Bronchial epithelial cell (primary cell): Measurements from ENCODE around the gene RARG. TPM values are rescaled to one million over a fixed set of nuclear protein-coding genes. Genes with fewer than 3 reads are reported as not detected.
"Not testable (repeated sequence)": the region's sequence is repeated elsewhere in the genome, so short reads cannot be mapped to it uniquely, and the experiment has no call there.

ENCODE experiments used
- DNase-seq: peaks from one replicate; pipeline ENCODE4 v3.0.0-alpha.2; 2010; ENCODE audit warnings: low read depth
- FAIRE-seq: peaks from 2 replicates; lab custom pipeline; 2011; peaks lifted over from hg19 to GRCh38; lab: Jason Lieb, UNC
- H3K27me3 ChIP-seq: 2 replicates; pipeline ENCODE4 v1.5.1; 2011; ENCODE audit warnings: low read length; ENCODE audit not compliant: control insufficient read depth, insufficient read depth
- H3K36me3 ChIP-seq: 2 replicates; pipeline ENCODE4 v1.5.1; 2011; ENCODE audit warnings: low read length; ENCODE audit not compliant: control insufficient read depth, insufficient read depth
- H3K4me3 ChIP-seq: 2 replicates; pipeline ENCODE4 v1.5.1; 2011; ENCODE audit warnings: mild to moderate bottlenecking, low read depth, low read length, control low read depth
- total RNA-seq: library from RNA; depleted of rRNA; stranded (reverse); fragments of >200 nt; gene quantifications from 2 replicates; pipeline ENCODE4 v1.2.1, GENCODE V29; 2014
- TF ChIP-seq, protein P1 (sequence below): IDR thresholded peaks from 2 replicates; pipeline ENCODE4 v1.5.1; 2011; ENCODE audit warnings: mild to moderate bottlenecking, moderate library complexity, low read length, control low read depth, inconsistent platforms; ENCODE audit not compliant: insufficient read depth, severe bottlenecking

The RARG gene
- total RNA-seq, 1 donor from 2014 or later = 24.7 TPM

DNA sequence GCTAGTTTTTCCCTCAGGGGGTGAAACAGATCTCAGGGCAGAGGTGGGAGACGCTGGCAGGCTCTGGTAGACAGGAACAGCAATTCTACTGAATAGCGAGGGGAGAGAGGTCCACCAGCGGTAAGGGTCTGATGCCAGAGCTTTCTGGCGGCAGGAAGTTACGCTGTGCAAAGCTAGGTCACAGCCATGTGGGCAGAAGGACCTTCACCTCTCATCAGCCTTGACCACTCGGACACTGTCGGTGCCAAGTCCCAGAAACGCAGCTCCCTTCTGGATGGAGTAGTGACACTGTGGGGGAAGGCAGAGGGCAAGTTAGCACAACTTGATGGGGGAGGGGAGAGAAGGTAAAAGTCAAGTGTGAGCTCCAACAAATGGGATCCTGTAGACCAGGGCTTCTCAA lies 61.8 kb downstream of the RARG start:
- no peaks in the 10 kb centered on the region for H3K27me3 ChIP-seq
- peaks cover 11% of the 10 kb centered on the region for H3K36me3 ChIP-seq
- DNase-seq (no peak), FAIRE-seq (no peak)
- no peak overlapping the region for H3K4me3 ChIP-seq
- TF ChIP-seq, protein P1, sequence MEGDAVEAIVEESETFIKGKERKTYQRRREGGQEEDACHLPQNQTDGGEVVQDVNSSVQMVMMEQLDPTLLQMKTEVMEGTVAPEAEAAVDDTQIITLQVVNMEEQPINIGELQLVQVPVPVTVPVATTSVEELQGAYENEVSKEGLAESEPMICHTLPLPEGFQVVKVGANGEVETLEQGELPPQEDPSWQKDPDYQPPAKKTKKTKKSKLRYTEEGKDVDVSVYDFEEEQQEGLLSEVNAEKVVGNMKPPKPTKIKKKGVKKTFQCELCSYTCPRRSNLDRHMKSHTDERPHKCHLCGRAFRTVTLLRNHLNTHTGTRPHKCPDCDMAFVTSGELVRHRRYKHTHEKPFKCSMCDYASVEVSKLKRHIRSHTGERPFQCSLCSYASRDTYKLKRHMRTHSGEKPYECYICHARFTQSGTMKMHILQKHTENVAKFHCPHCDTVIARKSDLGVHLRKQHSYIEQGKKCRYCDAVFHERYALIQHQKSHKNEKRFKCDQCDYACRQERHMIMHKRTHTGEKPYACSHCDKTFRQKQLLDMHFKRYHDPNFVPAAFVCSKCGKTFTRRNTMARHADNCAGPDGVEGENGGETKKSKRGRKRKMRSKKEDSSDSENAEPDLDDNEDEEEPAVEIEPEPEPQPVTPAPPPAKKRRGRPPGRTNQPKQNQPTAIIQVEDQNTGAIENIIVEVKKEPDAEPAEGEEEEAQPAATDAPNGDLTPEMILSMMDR = no peak

DNA sequence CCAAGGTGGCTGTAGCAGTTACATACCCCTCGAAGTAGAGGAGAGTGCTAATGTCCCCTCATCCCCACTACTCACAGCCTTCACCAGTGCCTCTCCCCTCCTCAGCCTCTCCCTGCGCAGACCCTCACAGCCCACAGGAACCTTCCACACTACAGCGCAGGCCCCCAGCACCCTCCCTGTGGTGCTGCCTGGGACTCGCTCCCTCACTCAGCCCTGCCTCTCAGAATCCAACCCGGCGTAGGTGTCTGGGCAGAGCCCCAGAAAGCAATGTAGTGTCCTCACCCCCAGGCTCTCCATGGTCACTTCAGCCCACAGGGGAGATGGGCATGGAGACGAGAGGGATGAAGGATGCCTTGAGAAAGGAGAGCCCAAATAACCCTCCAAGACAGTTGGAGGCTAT lies 62.4 kb downstream of the RARG start:
- Histone ChIP-seq H3K4me3 (no peak overlapping the region), H3K36me3 (peaks cover 11% of the 10 kb centered on the region), H3K27me3 (no peaks in the 10 kb centered on the region)
- TF ChIP-seq, protein P1 = no peak
- no peak for FAIRE-seq
- DNase-seq = no peak

DNA sequence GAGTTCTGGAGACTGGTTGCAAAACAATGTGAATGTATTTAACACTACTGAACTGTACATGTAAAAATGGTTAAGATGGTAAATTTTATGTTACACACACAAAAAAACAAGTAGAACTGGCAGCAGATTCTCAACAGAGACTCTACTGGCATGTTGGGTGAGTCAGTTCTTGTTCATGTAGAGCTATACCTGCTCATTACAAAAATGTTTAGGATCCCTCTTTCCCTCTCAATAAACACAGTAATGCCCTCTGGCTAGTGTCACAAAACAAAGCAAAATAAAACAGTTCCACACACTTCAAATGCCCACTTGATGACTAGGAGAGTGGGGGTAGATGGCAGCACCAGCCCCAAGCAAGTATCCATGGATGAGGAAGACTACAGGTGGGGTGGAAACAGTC lies 65.2 kb downstream of the RARG start:
- no peak overlapping the region for H3K4me3 ChIP-seq
- DNase-seq (peak; percentile 32), FAIRE-seq (peak; percentile 86)
- TF ChIP-seq, protein P1 = no peak
- no peaks in the 10 kb centered on the region for H3K27me3 ChIP-seq
- H3K36me3 ChIP-seq = peaks cover 11% of the 10 kb centered on the region

DNA sequence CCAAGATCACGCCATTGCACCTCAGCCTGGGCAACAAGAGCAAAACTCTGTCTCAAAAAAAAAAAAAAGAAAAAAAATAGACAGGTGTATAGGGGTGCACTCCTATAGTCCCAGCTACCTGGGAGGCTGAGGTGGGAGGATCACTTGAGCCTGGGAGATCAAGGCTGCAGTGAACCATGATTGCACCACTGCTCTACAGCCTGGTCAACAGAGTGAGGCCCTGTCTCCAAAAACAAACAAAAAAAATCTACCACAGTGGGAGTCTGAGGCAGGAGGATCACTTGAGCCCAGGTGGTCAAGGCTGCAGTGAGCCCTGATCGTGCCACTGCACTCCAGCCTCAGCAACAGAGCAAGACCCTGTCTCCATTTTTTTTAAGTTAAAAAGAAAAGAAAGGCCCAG lies 69.0 kb downstream of the RARG start:
- H3K27me3 ChIP-seq, FAIRE-seq, H3K4me3 ChIP-seq, H3K36me3 ChIP-seq, DNase-seq: not testable (repeated sequence)

DNA sequence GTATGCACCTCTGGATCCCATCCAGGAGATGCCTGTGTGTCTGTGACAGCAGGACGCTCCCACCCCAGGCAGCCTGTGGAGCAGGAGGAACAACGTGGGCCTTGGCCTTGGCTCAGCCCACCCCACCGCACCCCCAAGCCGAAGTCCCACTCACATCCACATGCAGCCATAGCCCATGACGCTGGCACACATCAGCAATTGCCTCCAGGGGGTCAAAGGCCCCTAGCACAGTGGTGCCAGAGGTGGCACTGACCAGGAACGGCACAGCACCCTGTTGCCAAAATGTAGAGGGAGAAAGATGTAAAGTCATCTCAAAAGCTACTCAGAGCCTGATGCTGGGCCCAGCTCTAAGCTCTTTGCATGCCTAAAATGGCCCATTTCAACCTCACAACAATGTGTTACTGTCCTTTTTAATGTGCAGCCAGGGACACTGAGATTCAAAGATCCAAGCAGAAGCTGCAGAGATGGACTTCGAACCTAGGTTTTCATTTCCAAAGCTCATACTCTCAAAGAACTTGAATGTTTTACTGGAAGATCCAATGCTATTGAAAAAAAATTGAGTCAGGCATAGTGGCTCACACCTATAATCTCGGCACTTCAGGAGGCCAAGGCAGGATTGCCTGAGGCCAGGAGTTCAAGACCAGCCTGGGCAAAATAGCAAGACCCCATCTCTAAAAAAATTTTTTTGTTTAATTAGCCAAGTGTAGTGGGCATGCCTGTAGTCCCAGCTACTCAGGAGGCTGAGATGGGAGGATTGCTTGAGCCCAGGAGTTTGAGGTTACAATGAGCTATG lies 70.7 kb downstream of the RARG start:
- TF ChIP-seq, protein P1 = no peak
- H3K27me3 ChIP-seq = no peaks in the 10 kb centered on the region
- no peak overlapping the region for H3K4me3 ChIP-seq
- FAIRE-seq (no peak), DNase-seq (no peak)
- peaks cover 5% of the 10 kb centered on the region for H3K36me3 ChIP-seq

DNA sequence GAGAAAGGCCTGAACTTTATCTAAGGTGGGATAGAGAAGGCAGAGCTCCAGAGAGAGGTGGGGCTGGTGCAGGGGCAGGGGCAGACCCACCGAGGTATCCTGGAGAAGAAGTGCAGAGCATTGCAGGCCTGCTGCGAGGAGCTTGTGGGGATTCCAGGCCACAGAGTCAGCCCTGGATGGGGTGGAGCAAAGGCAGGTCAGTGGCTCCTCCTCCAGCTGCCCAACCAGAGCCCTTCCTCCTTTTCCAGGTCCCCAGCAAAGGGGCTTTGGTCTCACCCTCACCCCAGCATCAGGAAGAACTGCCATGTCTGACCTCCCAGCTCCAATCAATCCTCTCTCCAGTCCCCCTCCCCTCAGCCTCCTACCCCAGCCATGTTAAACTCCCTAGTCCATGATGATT lies 71.3 kb downstream of the RARG start:
- Histone ChIP-seq H3K36me3 (peaks cover 5% of the 10 kb centered on the region), H3K27me3 (no peaks in the 10 kb centered on the region), H3K4me3 (no peak overlapping the region)
- FAIRE-seq (no peak), DNase-seq (no peak)
- TF ChIP-seq, protein P1 = no peak

Other genes with a start within 250 kb of the RARG start
- gene EIF4B, start 225.8 kb downstream of the RARG start, total RNA-seq = 1,485 and 2,183 TPM in 2 replicates
- 1.3 and 1.8 TPM in 2 replicates for gene TNS2, start 182.1 kb downstream of the RARG start, total RNA-seq
- gene SPRYD3, start 152.8 kb downstream of the RARG start, total RNA-seq = 18.7 and 25.9 TPM in 2 replicates
- 75.5 and 81.6 TPM in 2 replicates for gene IGFBP6, start 134.5 kb downstream of the RARG start, total RNA-seq
- not detected in 2 replicates for gene SOAT2, start 128.7 kb downstream of the RARG start, total RNA-seq
- 15.2 and 16.6 TPM in 2 replicates for gene ZNF740, start 51.5 kb downstream of the RARG start, total RNA-seq
- 6.6 and 11.1 TPM in 2 replicates for gene CSAD, start 51.3 kb downstream of the RARG start, total RNA-seq
- gene ITGB7, start 25.0 kb downstream of the RARG start, total RNA-seq = 8.4 and 15.7 TPM in 2 replicates
- 0.26 and 1.4 TPM in 2 replicates for gene ESPL1, start 36.1 kb upstream of the RARG start, total RNA-seq
- gene PFDN5, start 63.3 kb upstream of the RARG start, total RNA-seq = 341 and 429 TPM in 2 replicates
- gene MYG1, start 67.5 kb upstream of the RARG start, total RNA-seq = 24.3 and 29.7 TPM in 2 replicates
- 28.9 and 31.9 TPM in 2 replicates for gene AAAS, start 89.4 kb upstream of the RARG start, total RNA-seq
- gene SP7, start 104.1 kb upstream of the RARG start, total RNA-seq = not detected in 2 replicates
- 23.7 and 30.0 TPM in 2 replicates for gene SP1, start 148.0 kb upstream of the RARG start, total RNA-seq
- not detected in 2 replicates for gene AMHR2, start 191.6 kb upstream of the RARG start, total RNA-seq
- 29.0 and 40.5 TPM in 2 replicates for gene PRR13, start 209.5 kb upstream of the RARG start, total RNA-seq
- 128 and 133 TPM in 2 replicates for gene PCBP2, start 219.9 kb upstream of the RARG start, total RNA-seq